ENCODE measurements around the gene MFSD1.

GRCh38 chr3:158847452-158847821, 45.6 kb downstream of the MFSD1 start:
- TF ChIP-seq CTCF (IDR thresholded peaks at IDR 0.05) (no peak), EZH2 (IDR thresholded peaks at IDR 0.05) (no peak), EZH2phosphoT487 (IDR thresholded peaks at IDR 0.05) (no peak)
